Dermis blood vessel endothelial cell (primary cell): ENCODE results near the gene PDIA4. TPM values are rescaled to one million over a fixed set of nuclear protein-coding genes. Genes with fewer than 3 reads are reported as not detected.
"Not testable (repeated sequence)": the region's sequence is repeated elsewhere in the genome, so short reads cannot be mapped to it uniquely, and the experiment has no call there.

Experiments used
- DNase-seq: peaks from one replicate; pipeline ENCODE4 v3.0.0; 2010
- total RNA-seq: library from RNA; depleted of rRNA; stranded (reverse); fragments of >200 nt; gene quantifications from 2 replicates; pipeline ENCODE4 v1.2.3, GENCODE V29; 2014

Gene PDIA4, protein sequence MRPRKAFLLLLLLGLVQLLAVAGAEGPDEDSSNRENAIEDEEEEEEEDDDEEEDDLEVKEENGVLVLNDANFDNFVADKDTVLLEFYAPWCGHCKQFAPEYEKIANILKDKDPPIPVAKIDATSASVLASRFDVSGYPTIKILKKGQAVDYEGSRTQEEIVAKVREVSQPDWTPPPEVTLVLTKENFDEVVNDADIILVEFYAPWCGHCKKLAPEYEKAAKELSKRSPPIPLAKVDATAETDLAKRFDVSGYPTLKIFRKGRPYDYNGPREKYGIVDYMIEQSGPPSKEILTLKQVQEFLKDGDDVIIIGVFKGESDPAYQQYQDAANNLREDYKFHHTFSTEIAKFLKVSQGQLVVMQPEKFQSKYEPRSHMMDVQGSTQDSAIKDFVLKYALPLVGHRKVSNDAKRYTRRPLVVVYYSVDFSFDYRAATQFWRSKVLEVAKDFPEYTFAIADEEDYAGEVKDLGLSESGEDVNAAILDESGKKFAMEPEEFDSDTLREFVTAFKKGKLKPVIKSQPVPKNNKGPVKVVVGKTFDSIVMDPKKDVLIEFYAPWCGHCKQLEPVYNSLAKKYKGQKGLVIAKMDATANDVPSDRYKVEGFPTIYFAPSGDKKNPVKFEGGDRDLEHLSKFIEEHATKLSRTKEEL
- total RNA-seq = 411 and 434 TPM in 2 replicates

GRCh38 chr7:149028346-149029109 lies at the start of gene PDIA4:
Gene PDIA4 (minus strand): TSS chr7:149028505. CDS start chr7:149028408, 97 bp downstream.
- DNase-seq = peak; percentile 100

GRCh38 chr7:149077594-149077993 lies 49.3 kb upstream of the PDIA4 start:
- DNase-seq = no peak

GRCh38 chr7:149075286-149075685 lies 47.0 kb upstream of the PDIA4 start:
- DNase-seq = no peak

DNA sequence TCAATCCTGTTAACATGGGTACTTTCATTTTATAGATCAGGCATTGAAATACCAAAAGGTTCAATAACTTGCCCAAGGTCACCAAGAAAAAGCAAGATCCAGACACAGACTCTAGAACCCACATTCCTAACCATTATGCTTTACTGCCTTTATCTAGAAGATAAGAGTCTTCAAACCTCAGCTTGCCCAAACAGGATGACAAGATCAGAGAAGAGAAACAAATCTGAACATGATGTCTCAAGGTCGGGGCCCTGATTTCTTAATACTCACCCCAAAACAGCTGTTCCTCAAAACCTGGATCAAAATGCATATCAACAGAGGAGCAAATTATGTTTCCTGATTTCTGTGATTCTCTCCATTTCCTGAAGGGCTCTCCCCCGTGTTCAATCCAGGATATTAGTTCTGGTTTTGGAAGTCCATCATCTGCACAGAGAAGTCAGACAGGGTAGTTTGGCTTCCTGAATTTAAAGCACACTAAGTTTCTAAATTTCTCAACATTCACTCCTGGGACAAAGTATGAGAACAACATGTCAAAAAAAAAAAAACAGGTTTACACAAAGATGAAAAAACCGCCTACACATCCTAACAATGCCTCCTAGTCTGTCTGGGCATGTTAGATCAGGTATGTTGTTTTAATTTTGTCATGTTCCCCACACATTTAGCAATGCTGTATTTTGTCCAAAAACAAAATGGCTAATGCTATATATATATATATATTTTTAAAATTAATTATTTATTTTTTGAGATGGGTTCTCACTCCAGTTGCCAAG lies 46.0 kb upstream of the PDIA4 start:
- no peak for DNase-seq

DNA sequence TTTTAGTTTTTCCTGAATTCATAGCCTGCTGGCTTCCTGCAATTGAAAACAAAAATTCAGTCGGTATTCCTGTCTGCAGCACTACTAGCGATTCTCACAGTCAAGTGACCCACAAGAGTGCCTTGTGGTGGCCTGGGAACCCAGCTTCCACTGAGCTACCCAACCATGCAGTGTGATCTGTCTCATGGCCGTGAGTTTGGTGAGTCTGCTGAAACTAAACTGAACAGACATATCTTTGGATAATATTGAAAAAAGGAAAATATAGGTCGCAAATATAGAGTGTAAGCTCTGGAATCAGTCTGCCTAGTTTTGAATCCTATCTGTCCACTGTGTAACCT lies 44.1 kb upstream of the PDIA4 start:
- DNase-seq = peak; percentile 39

DNA sequence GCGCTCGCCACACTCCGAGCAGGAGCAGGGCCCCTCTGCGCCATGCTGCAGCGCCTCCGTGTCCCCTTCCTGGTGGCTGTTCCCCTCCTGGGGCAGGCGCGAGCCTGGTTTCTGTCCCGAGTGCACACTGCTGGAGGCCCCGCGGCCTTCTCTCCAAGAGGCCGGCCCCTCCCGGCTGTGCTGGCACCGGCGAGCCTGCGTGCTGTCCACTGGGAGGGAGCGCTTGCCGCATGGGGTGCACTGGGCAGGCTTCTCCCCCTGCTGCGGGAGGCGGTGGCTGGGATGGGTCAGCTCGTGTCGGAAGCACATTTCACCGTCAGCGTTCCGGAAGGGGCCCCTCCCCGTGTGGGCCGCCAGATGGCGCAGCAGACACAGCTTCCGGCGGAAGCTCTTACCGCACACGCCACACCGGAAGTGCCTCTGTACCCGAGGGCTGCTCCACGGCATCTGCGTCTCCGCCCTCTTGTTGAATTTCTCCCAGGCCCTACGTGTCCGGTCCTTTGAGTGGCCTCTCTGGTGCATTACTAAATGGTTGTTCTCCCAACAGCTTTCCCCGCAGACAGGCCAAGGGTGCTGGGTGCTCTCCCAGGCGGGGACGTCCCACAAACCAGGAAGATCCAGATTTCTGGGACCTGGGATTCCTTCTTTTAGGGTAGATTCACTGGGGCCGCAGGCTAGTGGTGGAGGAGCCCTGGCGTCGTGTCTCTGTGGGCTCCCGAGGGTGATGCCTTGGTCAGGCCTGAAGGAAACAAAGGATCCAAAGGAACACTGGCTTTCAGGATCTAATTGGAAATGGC lies 43.5 kb upstream of the PDIA4 start:
- peak; percentile 39 for DNase-seq

GRCh38 chr7:149071182-149071635 lies 42.9 kb upstream of the PDIA4 start:
- DNase-seq = no peak

DNA sequence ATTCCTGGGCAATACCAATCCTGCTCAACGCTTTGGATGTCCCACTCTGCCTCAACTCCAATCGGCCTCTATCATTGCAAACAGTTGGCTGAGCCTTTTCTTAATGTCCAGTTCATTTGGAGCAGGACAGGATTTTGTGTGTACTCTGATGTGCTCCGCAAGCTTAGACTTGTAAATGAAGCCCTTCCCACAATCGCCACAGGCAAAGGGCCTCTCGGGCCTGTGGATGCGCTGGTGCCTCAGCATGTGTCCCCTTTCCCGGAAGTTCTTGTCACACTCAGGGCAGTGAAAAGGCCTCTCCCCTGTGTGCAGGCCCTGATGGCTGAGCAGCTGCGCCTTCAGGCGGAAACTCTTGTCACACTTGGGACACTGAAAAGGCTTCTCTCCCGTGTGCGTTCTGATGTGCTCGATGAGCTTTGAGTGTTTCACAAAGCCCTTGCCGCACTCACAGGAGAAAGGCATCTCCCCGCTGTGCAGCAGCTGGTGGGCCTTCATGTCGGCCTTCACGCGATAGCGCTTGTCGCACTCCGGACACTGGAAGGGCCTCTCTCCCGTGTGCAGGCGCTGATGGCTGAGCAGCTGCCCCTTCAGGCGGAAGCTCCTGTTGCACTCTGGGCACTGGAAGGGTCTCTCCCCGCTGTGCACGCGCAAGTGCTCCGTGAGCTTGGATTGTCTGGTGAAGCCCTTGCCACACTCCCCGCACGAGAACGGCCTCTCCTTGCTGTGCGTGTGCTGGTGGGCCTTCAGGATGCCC lies 42.2 kb upstream of the PDIA4 start:
- no peak for DNase-seq

- no peak for DNase-seq
Observed at GRCh38 chr7:149067869-149068268, 39.6 kb upstream of the PDIA4 start.

GRCh38 chr7:149063476-149063875 lies 35.2 kb upstream of the PDIA4 start:
- DNase-seq = no peak

DNA sequence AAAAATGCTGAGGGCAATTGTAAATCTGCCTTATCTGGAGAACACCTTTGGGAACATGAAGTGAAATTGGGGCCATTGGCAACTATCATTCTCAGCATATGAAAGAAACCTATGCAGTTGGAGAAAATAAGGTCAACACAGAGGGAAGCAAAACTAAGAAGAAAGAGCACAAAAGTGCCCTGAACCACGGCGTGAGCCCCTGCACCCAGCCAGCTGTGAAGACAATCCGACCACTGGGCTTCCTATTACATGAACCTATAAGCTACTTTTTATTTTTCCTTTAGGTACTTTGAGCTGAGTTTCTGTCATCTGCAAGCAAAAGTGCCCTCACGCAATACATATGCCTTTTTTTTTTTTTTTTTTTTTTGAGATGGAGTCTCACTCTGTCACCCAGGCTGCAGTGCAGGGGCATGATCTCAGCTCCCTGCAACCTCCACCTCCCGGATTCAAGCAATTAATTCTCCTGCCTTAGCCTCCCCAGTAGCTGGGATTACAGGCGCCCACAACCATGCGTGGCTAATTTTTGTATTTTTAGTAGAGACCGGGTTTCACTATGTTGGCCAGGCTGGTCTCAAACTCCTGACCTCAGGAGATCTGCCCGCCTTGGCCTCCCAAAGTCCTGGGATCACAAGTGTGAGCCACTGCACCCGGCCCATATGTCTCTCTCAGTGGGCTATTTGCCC lies 34.1 kb upstream of the PDIA4 start:
- not testable (repeated sequence) for DNase-seq

- DNase-seq = no peak
Observed at GRCh38 chr7:149060156-149060555, 31.9 kb upstream of the PDIA4 start.

DNA sequence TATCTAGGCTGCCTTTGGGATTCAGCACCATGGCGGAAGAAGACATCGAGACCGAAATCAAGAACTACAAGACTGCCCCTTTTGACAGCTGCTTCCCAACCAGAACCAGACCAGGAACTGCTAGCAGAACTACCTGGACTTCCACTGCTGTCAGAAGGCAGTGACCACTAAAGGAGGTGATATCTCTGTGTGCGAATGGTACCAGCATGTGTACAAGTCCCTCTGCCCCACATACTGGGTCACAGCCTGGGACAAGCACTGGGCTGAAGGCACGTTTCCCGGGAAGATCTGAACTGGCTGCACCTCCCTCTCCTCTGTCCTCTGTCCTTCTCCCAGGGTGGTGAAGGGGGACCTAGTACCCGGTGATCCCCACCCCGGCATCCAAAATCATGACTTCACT lies 25.6 kb upstream of the PDIA4 start:
- DNase-seq = no peak

GRCh38 chr7:149053384-149053783 lies 25.1 kb upstream of the PDIA4 start:
- DNase-seq = no peak

GRCh38 chr7:149050941-149051340 lies 22.6 kb upstream of the PDIA4 start:
- DNase-seq = no peak

DNA sequence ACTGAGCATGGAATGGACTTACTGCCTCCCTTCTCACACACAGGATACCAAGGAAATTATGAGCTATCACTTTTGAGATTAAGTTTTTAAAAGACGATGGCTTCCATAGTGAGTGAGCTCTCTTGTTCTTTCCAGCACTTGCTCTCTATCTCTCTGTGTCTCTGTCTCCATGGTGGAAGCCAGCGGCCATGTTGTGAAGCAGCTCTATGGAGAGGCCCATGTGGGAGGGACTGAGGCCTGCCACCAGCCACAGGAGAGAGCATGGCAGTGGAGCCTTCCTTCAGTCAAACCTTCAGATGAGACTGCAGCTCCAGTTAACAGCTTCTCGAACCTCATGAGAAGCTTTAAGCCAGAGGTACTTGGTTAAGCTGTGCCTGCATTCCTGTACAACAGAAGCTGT lies 20.5 kb upstream of the PDIA4 start:
- DNase-seq = no peak

GRCh38 chr7:149046416-149046815 lies 18.1 kb upstream of the PDIA4 start:
- no peak for DNase-seq

DNA sequence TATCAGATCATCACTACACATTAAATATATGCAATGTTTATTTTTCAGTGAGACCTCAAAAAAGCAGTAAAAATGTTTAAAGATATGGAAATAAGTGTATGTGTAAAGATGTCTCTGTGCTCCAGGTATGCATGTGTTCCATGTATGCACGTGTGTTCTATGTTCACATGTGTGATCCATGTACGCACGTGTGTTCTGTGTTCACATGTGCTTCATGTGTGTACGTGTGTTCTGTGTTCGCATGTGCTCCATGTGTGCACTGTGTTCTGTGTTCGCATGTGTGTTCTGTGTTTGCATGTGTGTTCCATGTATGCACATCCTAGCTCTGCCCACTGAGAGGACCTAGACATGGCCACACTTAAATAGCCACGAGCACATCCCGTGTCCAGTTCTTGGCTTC lies 15.6 kb upstream of the PDIA4 start:
- DNase-seq = no peak

GRCh38 chr7:149041350-149041749 lies 13.0 kb upstream of the PDIA4 start:
- DNase-seq = no peak

GRCh38 chr7:149038641-149039040 lies 10.3 kb upstream of the PDIA4 start:
- not testable (repeated sequence) for DNase-seq
